HG03565 (cell line): ENCODE results near the gene DGCR6L.
"Not testable (repeated sequence)": the region's sequence is repeated elsewhere in the genome, so short reads cannot be mapped to it uniquely, and the experiment has no call there.

ENCODE experiments used
- ATAC-seq: cut with Tn5 transposase; IDR thresholded peaks from one replicate; pipeline ENCODE4 v1.9.1; 2021; ENCODE audit warnings: mild to moderate bottlenecking, moderate library complexity; ENCODE audit not compliant: unreplicated experiment

DGCR6L gene

DNA sequence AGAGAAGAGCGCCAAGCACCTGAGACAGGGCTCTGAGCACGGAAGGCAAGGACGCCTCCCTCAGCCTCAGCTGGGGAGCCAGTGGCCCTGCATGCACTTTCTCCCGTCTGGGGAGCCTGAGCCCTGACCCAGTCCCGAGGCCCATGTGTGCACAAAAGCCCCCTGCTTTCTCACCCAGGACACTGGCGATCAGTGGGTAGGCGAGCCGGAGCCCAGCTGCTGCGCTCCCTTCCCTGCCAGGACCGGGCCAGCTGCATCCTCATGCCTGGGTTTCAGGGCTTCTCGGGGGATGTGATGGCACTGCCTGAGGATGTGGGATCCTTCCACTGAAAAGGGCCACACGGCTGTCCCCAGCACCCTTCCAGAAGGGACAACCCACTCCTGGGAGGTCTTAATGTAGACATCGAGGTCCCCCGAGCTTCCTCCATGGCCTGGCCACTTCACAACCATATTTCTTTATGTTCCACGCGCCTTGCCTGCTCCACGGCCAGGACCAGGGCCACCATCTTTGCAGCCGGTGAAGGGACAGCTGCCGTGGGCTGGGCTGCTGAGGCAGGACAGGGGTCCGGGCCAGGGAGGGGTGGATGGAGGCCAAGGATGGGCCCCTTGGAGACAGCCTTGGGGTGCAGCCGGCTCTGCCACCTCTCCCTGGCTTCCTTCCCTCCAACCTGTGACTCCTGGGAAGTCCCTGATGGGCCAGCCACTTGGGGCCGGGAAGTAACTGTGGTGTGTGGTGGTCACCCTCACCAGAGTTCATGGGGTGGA, 41.0 kb downstream of the DGCR6L start:
- not testable (repeated sequence) for ATAC-seq

DNA sequence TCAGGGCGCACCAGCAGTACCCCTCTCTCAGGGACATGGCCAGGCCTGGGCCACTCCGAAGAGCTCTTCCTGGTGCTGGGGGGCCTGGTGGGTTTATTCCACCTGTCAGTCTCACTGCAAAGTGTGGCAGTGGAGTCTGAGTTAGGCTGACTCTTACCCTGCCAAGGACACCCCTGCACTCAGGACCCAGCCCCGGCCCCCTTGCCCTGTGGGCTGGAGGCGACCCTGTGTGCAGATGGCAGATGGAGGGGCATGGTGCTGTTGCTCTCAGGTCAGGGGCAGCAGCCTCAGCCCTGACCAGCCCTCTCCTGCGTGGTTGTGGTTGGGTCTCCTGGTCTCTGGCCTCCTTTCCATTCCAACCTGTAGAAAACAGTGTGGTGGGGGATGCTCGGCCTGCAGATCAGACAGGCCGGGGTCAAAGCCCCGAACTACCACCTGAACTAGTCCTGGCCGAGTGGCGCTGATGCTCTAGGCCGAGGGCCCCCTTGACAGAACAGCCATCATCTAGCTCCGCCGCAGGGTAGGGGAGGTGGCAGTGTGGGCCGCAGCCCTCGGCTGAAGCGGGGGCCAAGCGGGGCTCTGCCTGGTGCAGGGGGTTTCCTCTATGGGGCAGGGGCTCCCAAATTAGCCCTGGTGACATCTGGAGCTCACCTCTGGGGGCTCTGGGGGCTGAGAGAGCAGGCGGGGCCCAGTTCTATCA, 41.8 kb downstream of the DGCR6L start:
- not testable (repeated sequence) for ATAC-seq

DNA sequence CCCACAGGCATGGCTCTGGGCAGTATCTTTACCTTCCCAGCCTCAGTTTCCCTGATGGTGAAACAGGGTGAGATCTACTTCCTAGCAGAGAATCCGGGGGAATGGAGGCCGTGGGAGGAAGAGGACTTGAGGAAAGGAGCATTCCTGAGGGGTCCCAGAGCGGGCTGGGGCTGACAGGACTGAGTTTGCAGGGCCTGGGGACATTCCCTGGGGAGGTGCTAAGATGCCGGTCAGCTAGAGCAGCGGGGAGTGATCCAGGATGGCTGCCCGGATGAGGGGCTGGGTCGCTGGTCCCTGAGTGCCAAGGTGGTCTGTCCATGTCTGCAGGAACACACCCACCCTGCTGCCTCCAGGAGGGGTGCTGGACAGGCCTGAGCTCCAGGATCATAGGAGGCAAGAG, 43.4 kb downstream of the DGCR6L start:
- no peak for ATAC-seq

- no peak for ATAC-seq
These were observed 44.0 kb downstream of the DGCR6L start for GRCh38 chr22:20275836-20276235.

DNA sequence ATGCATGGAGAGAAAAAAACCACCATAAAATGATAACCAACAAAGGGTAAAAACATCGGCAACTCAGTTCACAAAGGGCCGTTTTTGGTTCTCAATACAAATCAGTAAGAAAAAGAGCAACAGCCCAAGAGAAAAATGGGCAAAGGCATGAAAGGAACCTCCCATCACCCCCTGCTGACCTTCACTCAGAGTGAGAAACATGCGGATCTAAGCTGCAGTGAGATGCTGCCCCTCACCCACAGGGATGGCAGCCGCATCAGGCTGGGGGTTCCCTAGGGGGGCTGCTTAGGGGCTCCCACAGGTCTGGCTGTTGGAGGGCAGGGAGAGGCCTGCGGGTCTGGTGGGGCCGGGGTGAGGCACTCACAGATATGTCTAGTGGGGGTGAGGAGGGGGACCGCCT, 44.5 kb downstream of the DGCR6L start:
- ATAC-seq = not testable (repeated sequence)

DNA sequence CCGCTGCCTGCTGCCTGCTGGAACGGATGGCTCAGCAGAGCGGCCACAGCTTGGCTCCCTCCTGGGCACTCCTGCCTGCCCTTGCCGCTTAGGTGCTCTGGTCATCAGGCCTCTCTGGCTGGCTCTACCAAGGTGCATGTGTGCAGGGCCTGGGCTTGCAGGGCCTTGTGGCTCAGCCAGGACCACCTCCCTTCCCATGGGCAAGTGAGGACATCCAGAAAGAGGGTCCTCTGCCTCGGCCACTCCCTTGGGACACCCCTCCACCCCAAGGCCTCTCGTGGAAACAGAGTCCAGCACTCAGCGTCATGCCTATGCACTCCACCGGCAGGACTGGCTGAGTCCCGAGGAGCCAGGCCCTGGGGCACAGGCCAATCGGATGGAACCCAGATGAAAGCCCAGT, 45.5 kb downstream of the DGCR6L start:
- ATAC-seq = not testable (repeated sequence)

GRCh38 chr22:20273758-20274181, 46.1 kb downstream of the DGCR6L start:
- no peak for ATAC-seq

GRCh38 chr22:20272700-20273099, 47.2 kb downstream of the DGCR6L start:
- no peak for ATAC-seq

DNA sequence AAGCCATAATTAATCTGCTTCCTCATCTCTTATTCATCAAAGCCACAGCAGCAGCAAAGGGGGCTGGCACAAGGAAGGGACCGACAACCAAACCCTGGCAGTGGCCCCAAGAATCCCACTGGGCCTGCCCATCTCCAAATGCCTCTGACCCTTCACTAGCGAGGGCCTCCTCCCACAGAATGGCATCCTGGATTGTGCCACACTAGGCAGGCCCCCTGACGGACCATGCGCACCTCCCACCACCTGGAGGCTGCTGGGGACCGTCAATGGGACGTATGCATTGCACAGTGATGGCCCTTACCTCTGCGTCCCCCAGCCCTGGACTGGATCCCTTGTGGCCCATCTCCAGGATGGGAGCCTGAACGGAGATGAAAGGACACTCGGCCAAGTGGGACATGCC, 47.7 kb downstream of the DGCR6L start:
- no peak for ATAC-seq

DNA sequence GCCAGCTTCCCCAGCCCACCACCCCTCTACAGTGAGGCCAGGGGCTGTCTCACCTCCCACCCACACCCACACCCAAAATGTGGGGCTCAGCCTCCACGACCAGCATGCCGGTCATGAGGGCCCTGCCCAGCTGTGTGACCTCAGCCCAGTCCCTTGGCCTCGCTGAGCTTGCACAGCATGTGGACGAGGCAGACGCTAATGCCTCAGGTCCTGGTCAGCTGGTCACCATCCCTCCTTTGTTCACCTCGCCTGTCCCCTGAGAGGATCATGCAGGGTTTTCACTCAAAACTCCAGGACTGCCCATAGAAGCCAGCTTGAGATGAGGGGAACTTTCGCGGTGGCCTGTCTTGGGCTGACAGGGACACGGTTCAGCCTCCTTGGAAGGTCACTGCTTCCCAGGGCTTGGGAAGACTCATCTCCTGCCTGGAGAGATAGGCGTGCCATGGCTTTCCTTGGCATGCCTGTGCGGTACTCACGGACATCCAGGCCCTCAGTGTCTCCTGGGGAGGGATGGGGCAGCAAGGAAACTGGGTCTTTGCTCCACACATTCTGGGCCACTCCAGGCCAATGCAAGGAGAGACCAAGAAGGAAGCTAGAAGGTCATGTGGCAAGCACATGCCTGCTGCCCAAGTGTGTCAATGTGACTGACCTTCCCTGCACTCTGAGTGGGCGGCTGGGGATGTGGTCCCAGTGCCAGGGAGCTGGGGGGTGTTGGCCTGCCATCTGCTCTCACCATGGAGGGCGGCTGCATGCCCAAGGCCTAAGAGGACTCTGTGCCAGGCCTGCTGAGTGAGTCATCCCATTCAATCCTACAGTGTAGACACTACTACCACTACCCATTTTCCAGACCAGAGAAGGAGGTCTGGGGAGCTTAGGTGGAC, 48.5 kb downstream of the DGCR6L start:
- no peak for ATAC-seq

- ATAC-seq = not testable (repeated sequence)
These were observed 49.4 kb downstream of the DGCR6L start for GRCh38 chr22:20270190-20271113.

DNA sequence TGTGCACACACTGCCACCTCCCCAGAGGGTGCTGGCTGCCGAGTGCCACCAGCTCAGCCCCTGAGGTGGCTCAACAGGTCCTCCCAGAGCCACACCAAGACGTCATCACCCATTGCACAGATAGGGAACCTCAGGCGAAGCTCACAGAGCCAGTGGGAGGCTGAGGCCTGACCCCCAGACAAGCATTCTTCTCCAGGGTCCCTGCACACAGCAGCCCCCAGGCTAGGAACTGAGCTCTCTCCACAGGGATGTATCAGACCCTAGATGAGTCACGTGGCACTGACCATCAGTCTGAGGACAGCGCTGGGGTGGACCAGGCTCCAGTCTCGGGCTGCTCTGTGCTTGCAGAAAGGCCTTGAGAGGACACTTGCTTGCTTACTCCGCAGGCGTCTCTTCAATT, 50.2 kb downstream of the DGCR6L start:
- not testable (repeated sequence) for ATAC-seq

GRCh38 chr22:20269201-20269600, 50.7 kb downstream of the DGCR6L start:
- not testable (repeated sequence) for ATAC-seq

- ATAC-seq = no peak
These were observed 51.4 kb downstream of the DGCR6L start, which contains the start of gene RTN4R for GRCh38 chr22:20268279-20269012. Gene RTN4R (minus strand): TSS chr22:20268318. CDS start chr22:20268092, 226 bp downstream.

GRCh38 chr22:20267441-20268278, 52.2 kb downstream of the DGCR6L start:
- ATAC-seq = no peak

DNA sequence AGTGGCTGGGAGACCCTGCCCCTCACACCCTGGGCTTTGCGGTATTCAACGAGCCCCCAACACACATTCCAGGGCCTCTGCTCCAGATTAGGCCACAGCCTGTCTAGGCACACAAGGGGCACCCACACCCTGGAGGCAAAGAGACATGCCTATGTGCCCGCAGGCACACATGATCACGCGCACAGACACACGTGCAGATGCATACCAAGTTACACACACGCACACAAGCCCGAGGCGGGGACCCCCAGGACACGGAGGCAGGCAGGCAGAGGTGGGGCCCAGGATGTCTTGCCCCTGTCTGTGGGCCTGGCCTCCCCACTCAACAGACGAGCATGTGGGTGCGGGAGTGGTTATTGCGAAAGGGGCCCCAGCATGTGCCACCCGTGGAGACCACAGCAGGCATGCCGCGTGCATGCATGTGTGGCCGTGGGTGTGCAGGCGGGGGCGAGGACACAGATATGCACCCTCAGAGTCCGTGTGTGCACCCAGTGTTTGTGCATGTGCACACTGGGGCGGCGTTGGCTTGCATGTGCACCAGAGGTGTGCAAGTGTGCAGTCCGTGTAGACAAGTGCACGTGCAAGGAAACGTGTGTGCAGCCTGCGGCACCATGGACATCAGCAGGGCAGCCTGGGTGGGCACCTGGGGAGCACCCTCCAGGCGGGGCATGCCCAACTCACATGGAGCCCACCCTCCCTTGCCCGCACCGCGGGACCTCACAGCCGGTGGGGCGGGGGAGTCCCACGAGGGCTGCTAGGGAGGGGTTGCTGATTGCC, 53.0 kb downstream of the DGCR6L start:
- ATAC-seq = not testable (repeated sequence)

GRCh38 chr22:20265772-20266666, 53.8 kb downstream of the DGCR6L start:
- ATAC-seq = not testable (repeated sequence)
